GM12874 (cell line): ENCODE data around the gene SRGAP3.

ENCODE experiments used
- TF ChIP-seq, protein P1 (sequence below): IDR thresholded peaks from 2 replicates; pipeline ENCODE4 v1.5.1; 2011; ENCODE audit warnings: low read depth, mild to moderate bottlenecking, control low read depth, low read length, moderate library complexity; ENCODE audit not compliant: insufficient read depth

SRGAP3 gene

DNA sequence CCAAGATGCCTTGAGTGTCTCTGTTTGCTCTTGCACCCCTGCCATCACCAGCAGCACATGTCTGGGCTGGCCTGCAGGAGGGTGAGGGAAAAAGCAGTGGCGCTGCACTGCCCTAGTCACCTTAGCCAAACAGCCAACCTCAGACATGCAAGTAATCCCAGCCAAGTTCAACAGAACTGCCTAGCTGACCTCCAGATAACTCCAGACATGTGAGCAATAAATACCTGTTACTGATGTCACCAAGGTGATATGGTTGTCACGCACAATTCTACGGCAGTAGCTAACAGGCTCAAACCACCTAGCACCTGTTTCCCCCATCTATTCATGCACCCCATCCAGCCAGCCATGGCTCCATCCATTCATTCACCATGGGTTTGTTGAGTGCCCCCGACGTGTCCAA is 99.9 kb downstream of the SRGAP3 start:
- TF ChIP-seq, protein P1, sequence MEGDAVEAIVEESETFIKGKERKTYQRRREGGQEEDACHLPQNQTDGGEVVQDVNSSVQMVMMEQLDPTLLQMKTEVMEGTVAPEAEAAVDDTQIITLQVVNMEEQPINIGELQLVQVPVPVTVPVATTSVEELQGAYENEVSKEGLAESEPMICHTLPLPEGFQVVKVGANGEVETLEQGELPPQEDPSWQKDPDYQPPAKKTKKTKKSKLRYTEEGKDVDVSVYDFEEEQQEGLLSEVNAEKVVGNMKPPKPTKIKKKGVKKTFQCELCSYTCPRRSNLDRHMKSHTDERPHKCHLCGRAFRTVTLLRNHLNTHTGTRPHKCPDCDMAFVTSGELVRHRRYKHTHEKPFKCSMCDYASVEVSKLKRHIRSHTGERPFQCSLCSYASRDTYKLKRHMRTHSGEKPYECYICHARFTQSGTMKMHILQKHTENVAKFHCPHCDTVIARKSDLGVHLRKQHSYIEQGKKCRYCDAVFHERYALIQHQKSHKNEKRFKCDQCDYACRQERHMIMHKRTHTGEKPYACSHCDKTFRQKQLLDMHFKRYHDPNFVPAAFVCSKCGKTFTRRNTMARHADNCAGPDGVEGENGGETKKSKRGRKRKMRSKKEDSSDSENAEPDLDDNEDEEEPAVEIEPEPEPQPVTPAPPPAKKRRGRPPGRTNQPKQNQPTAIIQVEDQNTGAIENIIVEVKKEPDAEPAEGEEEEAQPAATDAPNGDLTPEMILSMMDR, result no peak

DNA sequence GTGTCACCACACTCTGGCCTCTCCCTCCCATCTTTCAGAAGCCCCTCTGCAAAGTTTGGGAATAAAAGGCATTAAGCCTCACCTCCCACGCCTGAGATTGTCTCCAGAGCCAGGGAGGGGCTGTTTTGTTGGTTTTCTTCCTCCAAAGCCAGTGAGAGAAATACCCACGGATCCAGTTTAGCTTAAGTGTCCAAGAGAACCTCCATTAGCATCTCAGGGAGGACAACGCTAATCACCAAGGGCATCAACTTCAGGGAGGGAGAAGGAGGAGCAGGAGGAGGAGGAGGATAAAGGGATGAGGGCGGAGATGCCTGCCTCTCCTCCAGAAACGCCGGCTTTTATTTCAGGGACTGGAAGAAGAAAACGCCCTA is 101.6 kb downstream of the SRGAP3 start:
- TF ChIP-seq, protein P1, result no peak

DNA sequence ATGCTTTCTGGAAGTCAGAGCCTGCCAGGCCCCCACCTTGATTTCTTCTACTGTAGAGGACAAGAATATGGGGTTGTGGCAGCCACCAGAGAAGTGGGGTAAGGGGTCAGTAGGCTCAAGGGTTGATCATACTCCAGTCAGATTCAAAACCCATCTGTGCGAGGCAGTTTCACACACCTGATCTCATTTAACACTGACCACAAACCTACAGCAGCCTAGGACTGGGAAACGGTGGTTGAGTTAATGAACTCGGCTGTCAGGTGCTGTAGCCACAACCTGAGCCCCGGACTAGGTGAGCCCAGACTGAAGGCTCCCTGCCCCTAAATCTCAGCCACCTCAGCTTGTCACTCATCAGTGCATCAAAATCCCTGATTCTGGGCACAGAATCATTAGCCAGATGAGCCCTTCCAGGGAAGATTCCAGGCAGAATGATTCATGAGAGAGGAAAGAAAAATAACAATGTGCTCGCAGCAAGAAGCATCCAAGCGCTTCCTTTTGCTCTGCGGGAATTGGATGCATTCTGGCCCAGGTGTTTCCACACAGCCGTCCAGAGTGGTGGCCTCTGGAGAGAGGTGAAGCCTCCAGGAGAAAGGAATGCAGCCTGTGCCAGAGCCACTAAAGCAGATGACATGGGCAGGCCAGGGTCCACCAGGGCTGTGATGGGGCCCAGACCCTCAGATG is 102.1 kb downstream of the SRGAP3 start:
- TF ChIP-seq, protein P1, result no peak

DNA sequence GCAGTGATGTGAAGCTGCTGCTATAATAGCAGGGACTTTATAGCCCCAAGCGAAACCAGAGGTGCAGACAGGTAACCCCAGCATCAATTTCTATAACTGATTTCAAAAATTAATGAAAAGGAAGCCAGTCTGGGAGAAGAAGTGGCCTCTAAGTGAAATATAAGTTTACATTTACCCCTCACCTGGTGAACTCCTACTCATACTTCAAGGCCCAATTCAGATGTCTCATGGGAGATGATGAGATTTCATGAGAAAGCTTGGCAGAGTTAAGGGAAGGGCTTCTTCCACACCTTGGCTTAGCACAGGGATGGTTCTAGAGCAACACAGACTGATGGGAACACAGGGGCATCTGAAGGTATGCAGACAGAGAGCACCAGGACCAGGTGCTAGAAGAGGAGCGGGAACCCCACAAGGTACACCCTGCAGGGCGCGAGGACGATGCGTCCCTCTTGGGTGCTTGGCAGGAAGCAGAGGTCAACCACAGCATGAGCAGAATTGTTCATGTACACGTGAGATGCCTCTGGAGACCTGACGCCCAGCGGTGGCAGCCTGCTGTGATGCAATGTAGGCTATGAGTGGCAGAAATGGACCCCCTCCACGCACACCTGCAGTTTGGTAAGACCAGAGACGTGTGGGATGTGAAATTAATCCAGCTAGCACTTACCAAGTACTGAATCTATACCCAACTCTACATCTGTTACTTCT is 102.9 kb downstream of the SRGAP3 start:
- TF ChIP-seq, protein P1, result no peak

DNA sequence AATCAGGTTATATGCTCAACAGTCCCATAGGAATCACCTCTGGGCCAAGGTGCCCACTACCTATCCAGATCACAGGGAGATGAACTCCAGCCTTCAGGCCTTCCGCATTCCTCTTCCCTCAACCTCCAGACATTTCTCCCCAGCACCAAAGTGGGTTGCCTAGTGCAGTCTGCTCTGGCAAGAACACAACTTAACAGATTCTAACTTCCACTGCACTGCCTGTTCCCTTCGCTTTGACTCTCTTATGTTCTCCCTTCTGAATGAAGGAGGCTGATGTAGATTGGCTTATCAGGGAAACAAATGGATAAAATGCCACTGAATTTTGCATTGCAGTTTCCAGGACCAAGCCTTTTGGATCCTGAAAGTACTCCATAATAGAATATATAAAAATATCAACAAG is 106.3 kb downstream of the SRGAP3 start:
- TF ChIP-seq, protein P1, result no peak

DNA sequence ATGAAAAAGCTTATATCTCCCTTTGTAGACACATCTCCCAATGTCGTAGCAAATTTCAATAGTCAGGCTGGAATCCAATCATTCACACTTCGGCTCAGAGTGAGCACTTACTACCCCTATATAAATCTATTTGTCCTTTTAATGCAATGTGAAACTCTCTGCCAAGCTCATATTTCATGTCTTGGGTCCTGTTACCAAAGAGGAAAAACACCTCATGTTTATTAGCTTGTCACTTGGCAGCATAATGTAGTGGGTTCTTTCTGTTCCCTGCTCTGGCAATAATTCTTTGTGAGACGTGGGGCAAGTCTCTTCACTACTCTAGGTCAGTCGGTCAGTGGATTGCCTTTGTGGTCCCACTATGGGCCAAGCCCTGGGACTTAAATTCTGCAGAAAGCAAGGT is 107.1 kb downstream of the SRGAP3 start:
- TF ChIP-seq, protein P1, result no peak

DNA sequence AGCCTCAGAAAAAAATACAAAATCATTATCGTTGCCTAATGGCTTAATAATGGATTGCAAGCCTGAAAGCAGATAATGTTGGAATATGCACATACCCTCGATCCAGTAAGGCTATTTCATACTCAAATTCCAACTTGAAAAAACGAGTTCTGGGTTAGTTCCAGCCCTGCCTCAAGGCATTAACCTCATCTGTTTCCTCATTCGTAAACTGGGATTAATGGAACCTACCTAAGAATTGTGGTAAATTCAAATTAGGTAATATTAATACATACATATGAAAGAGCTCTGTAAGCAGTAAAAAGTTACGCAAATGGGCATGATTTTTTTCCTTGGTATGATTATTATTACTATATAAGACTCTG is 107.5 kb downstream of the SRGAP3 start:
- TF ChIP-seq, protein P1, result no peak
